SKM-1 (cell line): ENCODE data around the gene ZBTB49.

Experiments used
- DNase-seq: peaks from one replicate; lab custom pipeline; 2025; ENCODE audit not compliant: unreplicated experiment; lab: John Stamatoyannopoulos, UW

ZBTB49 gene

GRCh38 chr4:4281787-4282186 lies 8.3 kb upstream of the ZBTB49 start:
- DNase-seq: no peak

GRCh38 chr4:4284827-4285618 lies 5.0 kb upstream of the ZBTB49 start:
- no peak for DNase-seq

- DNase-seq: no peak
Measured at GRCh38 chr4:4288098-4288497, 2.0 kb upstream of the ZBTB49 start.

- no peak for DNase-seq
Measured at GRCh38 chr4:4289055-4289454, 996 bp upstream of the ZBTB49 start.

GRCh38 chr4:4289597-4289940 lies 482 bp upstream of the ZBTB49 start:
- peak; percentile 14 for DNase-seq

- no peak for DNase-seq
Measured at GRCh38 chr4:4293279-4293678, 3.2 kb downstream of the ZBTB49 start.

- no peak for DNase-seq
Measured at GRCh38 chr4:4296283-4296846, 6.3 kb downstream of the ZBTB49 start.

- no peak for DNase-seq
Measured at GRCh38 chr4:4299006-4299405, 9.0 kb downstream of the ZBTB49 start.

- DNase-seq: no peak
Measured at GRCh38 chr4:4302001-4302400, 11.9 kb downstream of the ZBTB49 start.

- no peak for DNase-seq
Measured at GRCh38 chr4:4302416-4302815, 12.4 kb downstream of the ZBTB49 start.

- DNase-seq: no peak
Measured at GRCh38 chr4:4306920-4307319, 16.9 kb downstream of the ZBTB49 start.

- no peak for DNase-seq
Measured at GRCh38 chr4:4308800-4309441, 18.9 kb downstream of the ZBTB49 start.

- no peak for DNase-seq
Measured at GRCh38 chr4:4311193-4311592, 21.1 kb downstream of the ZBTB49 start.

GRCh38 chr4:4315461-4316149 lies 25.6 kb downstream of the ZBTB49 start:
- DNase-seq: no peak

- no peak for DNase-seq
Measured at GRCh38 chr4:4316150-4316495, 26.1 kb downstream of the ZBTB49 start.

- DNase-seq: no peak
Measured at GRCh38 chr4:4317496-4318232, 27.6 kb downstream of the ZBTB49 start.

GRCh38 chr4:4320528-4320927 lies 30.5 kb downstream of the ZBTB49 start:
- DNase-seq: no peak

GRCh38 chr4:4320951-4321714 lies 31.1 kb downstream of the ZBTB49 start:
- no peak for DNase-seq

- no peak for DNase-seq
Measured at GRCh38 chr4:4321951-4322688, 32.1 kb downstream of the ZBTB49 start.
